BJ (cell line): Measurements from ENCODE around the gene MCIDAS. TPM values are rescaled to one million over a fixed set of nuclear protein-coding genes. Genes with fewer than 3 reads are reported as not detected.

ENCODE experiments used
- CTCF ChIA-PET: fragments of 350-600 bp; formaldehyde crosslinking; extraction: SDS; loops from one replicate; lab custom pipeline; 2021; ENCODE audit warnings: antibody characterized with exemption, inconsistent platforms; lab: Yijun Ruan, JAX
- POLR2A ChIA-PET: fragments of 300-600 bp; sonication (Branson Sonifier 250); formaldehyde crosslinking; extraction: SDS; loops from one replicate; lab custom pipeline; 2021; ENCODE audit warnings: antibody characterized with exemption; lab: Charles Lee
- DNase-seq: peaks from one replicate; pipeline ENCODE4 v3.0.0-alpha.2; 2011; ENCODE audit warnings: low read depth
- H3K27me3 ChIP-seq: 2 replicates; pipeline ENCODE4 v1.6.0; 2011; ENCODE audit warnings: low read length; ENCODE audit not compliant: control insufficient read depth, insufficient read depth
- H3K36me3 ChIP-seq: 2 replicates; pipeline ENCODE4 v1.5.1; 2011; ENCODE audit warnings: low read length; ENCODE audit not compliant: control insufficient read depth, insufficient read depth
- H3K4me3 ChIP-seq: 2 replicates; pipeline ENCODE4 v1.5.1; 2011; ENCODE audit warnings: low read depth, mild to moderate bottlenecking, control low read depth, low read length
- CTCF ChIP-seq: IDR thresholded peaks from 2 replicates; pipeline ENCODE4 v1.5.1; 2011; ENCODE audit warnings: low read depth, mild to moderate bottlenecking, control low read depth, inconsistent platforms, low read length, moderate library complexity; ENCODE audit not compliant: insufficient read depth
- polyA plus RNA-seq: library from polyadenylated mRNA; depleted of rRNA; stranded (reverse); fragments of >200 nt; gene quantifications from 2 replicates; pipeline ENCODE4 v1.2.3, GENCODE V29; 2011

MCIDAS gene
- polyA plus RNA-seq, 1 experiment = 0.04 TPM

GRCh38 chr5:55218967-55219366 is 8.1 kb downstream of the MCIDAS start:
- CTCF ChIA-PET = no interaction called here
- no peak for TF ChIP-seq CTCF
- peaks cover 49% of the 10 kb centered on the region for H3K27me3 ChIP-seq
- no peak for DNase-seq
- no peak overlapping the region for H3K4me3 ChIP-seq
- POLR2A ChIA-PET = no interaction called here
- H3K36me3 ChIP-seq = no peaks in the 10 kb centered on the region

GRCh38 chr5:55211184-55211874 is 15.8 kb downstream of the MCIDAS start:
- DNase-seq = no peak
- ChIA-PET CTCF (no interaction called here), POLR2A (no interaction called here)
- Histone ChIP-seq H3K27me3 (peaks cover 10% of the 10 kb centered on the region), H3K4me3 (no peak overlapping the region), H3K36me3 (no peaks in the 10 kb centered on the region)
- no peak for TF ChIP-seq CTCF

- no peak overlapping the region for H3K4me3 ChIP-seq
- H3K27me3 ChIP-seq = peaks cover 4% of the 10 kb centered on the region
- no peak for TF ChIP-seq CTCF
- POLR2A ChIA-PET = no interaction called here
- no peaks in the 10 kb centered on the region for H3K36me3 ChIP-seq
- CTCF ChIA-PET = no interaction called here
- no peak for DNase-seq
Measured at GRCh38 chr5:55205001-55205400, 22.1 kb downstream of the MCIDAS start.

- no peak for DNase-seq
- H3K36me3 ChIP-seq = no peaks in the 10 kb centered on the region
- no peak overlapping the region for H3K4me3 ChIP-seq
- ChIA-PET CTCF (no interaction called here), POLR2A (no interaction called here)
- H3K27me3 ChIP-seq = peaks cover 19% of the 10 kb centered on the region
- TF ChIP-seq CTCF = no peak
Measured at GRCh38 chr5:55191165-55191564, 36.0 kb downstream of the MCIDAS start.

GRCh38 chr5:55188656-55189540 is 38.2 kb downstream of the MCIDAS start:
- TF ChIP-seq CTCF = no peak
- Histone ChIP-seq H3K27me3 (peaks cover 20% of the 10 kb centered on the region), H3K36me3 (no peaks in the 10 kb centered on the region), H3K4me3 (no peak overlapping the region)
- POLR2A ChIA-PET = no interaction called here
- no peak for DNase-seq
- CTCF ChIA-PET = interaction anchor here (0.7 to 0.9 kb wide), 2 partner anchors 16 to 37 kb away, joined by 3 to 4 read pairs; partner anchors contain the start of gene CDC20B
